ENCODE results near the gene SLC12A2. TPM values are rescaled to one million over a fixed set of nuclear protein-coding genes. Genes with fewer than 3 reads are reported as not detected.
A peak's percentile ranks its signal among the peaks of the same experiment; 100 is the strongest.

SLC12A2 gene
- total RNA-seq, 1 donor from 2014 or later, result 14.5 TPM

DNA sequence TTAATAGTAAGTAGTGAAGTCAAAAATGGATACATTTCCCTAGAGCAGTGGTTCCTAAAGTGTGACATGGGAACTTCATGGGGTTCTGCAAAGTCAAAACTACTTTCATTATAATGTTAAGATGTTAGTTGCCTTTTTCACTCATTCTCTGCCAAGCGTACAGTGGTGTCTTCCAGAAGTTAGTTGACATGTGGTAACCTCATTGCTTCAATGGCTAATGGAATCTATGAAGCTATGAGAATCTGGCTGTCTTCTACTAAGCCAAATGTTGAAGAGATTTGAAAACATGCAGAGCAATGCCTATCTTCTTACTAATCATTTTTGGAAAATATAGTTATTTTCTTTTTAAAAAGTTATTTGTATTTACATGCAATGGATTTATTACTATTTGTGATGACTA is 111.8 kb downstream of the SLC12A2 start:
- Histone ChIP-seq H3K27me3 (ENCODE audit: control insufficient read depth, insufficient read depth, low read length) (no peaks in the 10 kb centered on the region), H3K36me3 (ENCODE audit: control insufficient read depth, insufficient read depth, low read length) (no peaks in the 10 kb centered on the region), H3K4me3 (ENCODE audit: low read depth, low read length) (no peak overlapping the region)
- TF ChIP-seq, protein P1, sequence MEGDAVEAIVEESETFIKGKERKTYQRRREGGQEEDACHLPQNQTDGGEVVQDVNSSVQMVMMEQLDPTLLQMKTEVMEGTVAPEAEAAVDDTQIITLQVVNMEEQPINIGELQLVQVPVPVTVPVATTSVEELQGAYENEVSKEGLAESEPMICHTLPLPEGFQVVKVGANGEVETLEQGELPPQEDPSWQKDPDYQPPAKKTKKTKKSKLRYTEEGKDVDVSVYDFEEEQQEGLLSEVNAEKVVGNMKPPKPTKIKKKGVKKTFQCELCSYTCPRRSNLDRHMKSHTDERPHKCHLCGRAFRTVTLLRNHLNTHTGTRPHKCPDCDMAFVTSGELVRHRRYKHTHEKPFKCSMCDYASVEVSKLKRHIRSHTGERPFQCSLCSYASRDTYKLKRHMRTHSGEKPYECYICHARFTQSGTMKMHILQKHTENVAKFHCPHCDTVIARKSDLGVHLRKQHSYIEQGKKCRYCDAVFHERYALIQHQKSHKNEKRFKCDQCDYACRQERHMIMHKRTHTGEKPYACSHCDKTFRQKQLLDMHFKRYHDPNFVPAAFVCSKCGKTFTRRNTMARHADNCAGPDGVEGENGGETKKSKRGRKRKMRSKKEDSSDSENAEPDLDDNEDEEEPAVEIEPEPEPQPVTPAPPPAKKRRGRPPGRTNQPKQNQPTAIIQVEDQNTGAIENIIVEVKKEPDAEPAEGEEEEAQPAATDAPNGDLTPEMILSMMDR (IDR thresholded peaks at IDR 0.05; ENCODE audit: insufficient read depth, low read length, severe bottlenecking), result no peak
- FAIRE-seq, result no peak
- DNase-seq (ENCODE audit: low read depth), result no peak

DNA sequence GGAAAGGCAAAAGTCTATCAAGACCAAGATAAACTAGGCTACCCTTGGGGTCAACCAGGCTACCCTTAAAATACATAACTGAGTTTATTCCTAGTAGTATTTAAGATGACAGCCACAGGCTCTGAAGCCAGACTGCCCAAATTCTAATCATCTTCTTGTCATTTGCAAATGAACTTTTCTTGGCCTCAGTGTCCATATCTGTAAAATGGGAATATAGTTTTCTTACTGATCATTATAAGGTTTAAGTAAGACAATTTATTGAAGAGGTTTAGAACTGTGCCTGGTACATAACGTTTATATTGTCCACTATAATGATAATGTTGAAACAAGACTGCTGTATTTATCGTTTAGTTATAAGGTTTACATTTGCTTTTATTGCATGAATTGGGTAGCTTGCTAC is 112.5 kb downstream of the SLC12A2 start:
- no peaks in the 10 kb centered on the region for H3K36me3 ChIP-seq (ENCODE audit: control insufficient read depth, insufficient read depth, low read length)
- no peaks in the 10 kb centered on the region for H3K27me3 ChIP-seq (ENCODE audit: control insufficient read depth, insufficient read depth, low read length)
- no peak for FAIRE-seq
- H3K4me3 ChIP-seq (ENCODE audit: low read depth, low read length), result no peak overlapping the region
- TF ChIP-seq, protein P1 (IDR thresholded peaks at IDR 0.05; ENCODE audit: insufficient read depth, low read length, severe bottlenecking), result no peak
- DNase-seq (ENCODE audit: low read depth), result no peak

DNA sequence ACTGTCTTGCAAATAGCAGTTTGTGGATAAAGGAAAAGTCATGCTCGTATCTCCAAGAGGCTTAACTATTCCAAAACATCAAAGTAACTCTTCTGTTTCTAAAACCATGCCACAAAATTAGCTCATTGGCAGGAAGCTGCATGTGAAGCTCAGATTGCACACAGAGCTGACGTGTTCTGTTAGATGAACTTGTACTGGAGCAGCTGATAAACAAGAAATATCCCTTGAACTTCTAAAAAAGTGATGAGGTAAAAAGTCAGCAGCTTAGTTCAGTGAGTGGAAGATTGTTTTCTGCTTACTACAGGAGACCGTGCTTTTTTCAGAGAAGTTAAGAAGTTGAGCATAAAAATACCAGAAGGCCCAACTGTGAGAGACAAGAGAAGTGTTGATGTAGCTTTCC is 113.2 kb downstream of the SLC12A2 start:
- Histone ChIP-seq H3K36me3 (ENCODE audit: control insufficient read depth, insufficient read depth, low read length) (no peaks in the 10 kb centered on the region), H3K27me3 (ENCODE audit: control insufficient read depth, insufficient read depth, low read length) (no peaks in the 10 kb centered on the region), H3K4me3 (ENCODE audit: low read depth, low read length) (no peak overlapping the region)
- DNase-seq (ENCODE audit: low read depth), result peak; percentile 22
- FAIRE-seq, result no peak
- TF ChIP-seq, protein P1 (IDR thresholded peaks at IDR 0.05; ENCODE audit: insufficient read depth, low read length, severe bottlenecking), result no peak

DNA sequence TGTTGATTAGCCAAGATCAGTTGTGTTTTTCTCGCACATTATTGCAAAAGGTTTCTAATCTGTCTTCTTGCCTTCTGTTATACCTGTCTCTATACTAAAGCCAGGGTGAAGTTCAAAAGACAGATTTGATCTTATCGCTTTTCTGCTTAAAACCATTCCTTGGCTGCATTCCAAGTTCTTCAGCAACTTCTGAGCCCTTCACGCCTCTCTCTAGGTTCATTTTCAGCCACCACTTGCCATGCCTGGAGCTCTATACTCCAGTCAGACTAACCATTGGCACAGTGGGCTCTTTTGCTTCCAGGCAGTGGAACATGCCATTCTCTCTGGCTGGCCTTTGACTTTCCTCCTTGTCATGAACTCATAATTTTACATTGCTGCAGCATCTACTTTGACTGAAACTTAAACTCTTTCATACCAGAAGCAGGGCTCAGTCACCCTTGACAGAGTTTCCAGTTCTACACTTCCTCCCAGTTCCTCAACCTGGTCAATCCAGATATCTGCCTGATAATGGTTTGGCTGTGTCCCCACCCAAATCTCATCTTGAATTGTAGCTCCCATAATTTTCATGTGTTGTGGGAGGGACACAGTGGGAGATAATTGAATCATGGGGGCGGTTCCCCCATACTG is 114.4 kb downstream of the SLC12A2 start:
- TF ChIP-seq, protein P1 (IDR thresholded peaks at IDR 0.05; ENCODE audit: insufficient read depth, low read length, severe bottlenecking), result no peak
- Histone ChIP-seq H3K36me3 (ENCODE audit: control insufficient read depth, insufficient read depth, low read length) (no peaks in the 10 kb centered on the region), H3K4me3 (ENCODE audit: low read depth, low read length) (no peak overlapping the region), H3K27me3 (ENCODE audit: control insufficient read depth, insufficient read depth, low read length) (no peaks in the 10 kb centered on the region)
- no peak for FAIRE-seq
- no peak for DNase-seq (ENCODE audit: low read depth)

DNA sequence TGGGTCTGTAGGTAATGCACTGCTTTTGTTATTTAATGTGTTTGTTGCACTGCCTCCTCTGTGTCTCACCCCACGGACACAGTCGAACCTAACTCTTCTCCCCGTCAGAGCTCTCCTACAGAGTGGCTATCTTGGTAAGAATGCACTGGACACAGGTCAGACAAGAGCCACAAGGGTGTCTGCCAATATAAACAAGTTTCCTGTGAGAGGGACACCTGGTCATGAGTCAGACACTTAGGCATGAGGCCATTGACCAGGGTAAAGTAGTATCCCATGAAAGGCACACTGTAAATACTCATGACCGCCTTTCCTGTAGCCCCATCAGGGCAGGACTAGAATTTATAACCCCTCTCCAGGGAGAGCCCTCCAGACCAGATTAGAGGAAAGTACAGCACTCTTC is 115.5 kb downstream of the SLC12A2 start:
- FAIRE-seq (no peak), DNase-seq (ENCODE audit: low read depth) (peak; percentile 47)
- no peaks in the 10 kb centered on the region for H3K27me3 ChIP-seq (ENCODE audit: control insufficient read depth, insufficient read depth, low read length)
- H3K4me3 ChIP-seq (ENCODE audit: low read depth, low read length), result no peak overlapping the region
- no peaks in the 10 kb centered on the region for H3K36me3 ChIP-seq (ENCODE audit: control insufficient read depth, insufficient read depth, low read length)
- TF ChIP-seq, protein P1 (IDR thresholded peaks at IDR 0.05; ENCODE audit: insufficient read depth, low read length, severe bottlenecking), result no peak

DNA sequence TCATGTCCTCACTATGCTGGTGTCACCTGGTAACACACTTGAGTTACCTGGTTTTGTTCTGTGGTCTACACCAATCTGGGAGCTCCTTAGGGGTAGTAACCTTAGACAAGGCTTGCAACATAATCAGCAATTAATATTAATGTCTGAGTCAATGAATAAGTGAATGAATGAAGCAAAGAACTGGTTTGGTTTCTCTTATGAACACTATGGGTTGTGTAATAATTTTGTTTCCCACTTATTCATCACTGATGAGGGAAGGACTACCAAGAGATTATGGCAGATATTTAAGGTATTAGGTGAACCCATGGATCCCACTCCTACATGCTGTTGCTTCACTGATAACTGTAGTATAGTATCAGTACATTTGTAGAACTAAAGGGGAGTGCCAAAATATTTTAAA is 116.0 kb downstream of the SLC12A2 start:
- DNase-seq (ENCODE audit: low read depth) (peak; percentile 87), FAIRE-seq (no peak)
- Histone ChIP-seq H3K4me3 (ENCODE audit: low read depth, low read length) (no peak overlapping the region), H3K27me3 (ENCODE audit: control insufficient read depth, insufficient read depth, low read length) (no peaks in the 10 kb centered on the region), H3K36me3 (ENCODE audit: control insufficient read depth, insufficient read depth, low read length) (no peaks in the 10 kb centered on the region)
- TF ChIP-seq, protein P1 (IDR thresholded peaks at IDR 0.05; ENCODE audit: insufficient read depth, low read length, severe bottlenecking), result no peak
